SU-DHL-6 (cell line): ENCODE data around the gene APC.
"Not testable (repeated sequence)": the region's sequence is repeated elsewhere in the genome, so short reads cannot be mapped to it uniquely, and the experiment has no call there.

Source experiments
- H2AFZ ChIP-seq: fragments of 200-600 bp; sonication (generic); 2 replicates; pipeline ENCODE4 v1.6.1; 2014; ENCODE audit warnings: low read depth, mild to moderate bottlenecking, moderate library complexity, mixed read lengths, antibody characterized with exemption, low read length; ENCODE audit not compliant: severe bottlenecking
- H3F3A ChIP-seq: fragments of 200-600 bp; shearing (Covaris generic); 2 replicates; pipeline ENCODE4 v1.6.0; 2016; ENCODE audit warnings: antibody characterized with exemption, mild to moderate bottlenecking; ENCODE audit not compliant: insufficient read depth
- H3K27ac ChIP-seq: fragments of 200-600 bp; sonication (generic); 2 replicates; pipeline ENCODE4 v1.5.1; 2016; ENCODE audit warnings: low read depth, mild to moderate bottlenecking, low read length, moderate library complexity, mixed read lengths
- H3K27me3 ChIP-seq: fragments of 200-600 bp; sonication (generic), shearing (Covaris generic); 2 replicates; pipeline ENCODE4 v1.6.0; 2014; ENCODE audit warnings: mild to moderate bottlenecking, low read length
- H3K36me3 ChIP-seq: fragments of 200-600 bp; sonication (generic); 2 replicates; pipeline ENCODE4 v1.6.1; 2014; ENCODE audit warnings: mild to moderate bottlenecking, low read length, mixed read lengths
- H3K4me2 ChIP-seq: fragments of 300-600, 200-600 bp; shearing (Covaris generic), sonication (generic); 2 replicates; pipeline ENCODE4 v1.6.0; 2014; ENCODE audit warnings: low read length, low read depth, mild to moderate bottlenecking; ENCODE audit not compliant: poor library complexity, severe bottlenecking
- H3K4me3 ChIP-seq: fragments of 200-600 bp; sonication (generic); 2 replicates; pipeline ENCODE4 v1.5.1; 2014; ENCODE audit warnings: antibody characterized with exemption, low read length, mild to moderate bottlenecking, mixed read lengths; ENCODE audit not compliant: insufficient read depth, poor library complexity, severe bottlenecking
- H3K79me2 ChIP-seq: fragments of 200-600 bp; sonication (generic); 2 replicates; pipeline ENCODE4 v1.6.1; 2014; ENCODE audit warnings: mild to moderate bottlenecking, low read length, moderate library complexity; ENCODE audit not compliant: insufficient read depth
- H3K9ac ChIP-seq: fragments of 200-600 bp; sonication (generic); 2 replicates; pipeline ENCODE4 v1.7.0; 2014; ENCODE audit warnings: mild to moderate bottlenecking, low read length
- H3K9me2 ChIP-seq: fragments of 200-600 bp; sonication (generic); replicated peaks from 2 replicates; pipeline ENCODE4 v1.6.1; 2014; ENCODE audit warnings: low read length; ENCODE audit not compliant: insufficient read depth
- H3K9me3 ChIP-seq: fragments of 200-600 bp; sonication (generic); 2 replicates; pipeline ENCODE4 v1.6.1; 2014; ENCODE audit warnings: low read length, mixed read lengths; ENCODE audit not compliant: insufficient read depth
- H4K20me1 ChIP-seq: fragments of 200-600 bp; sonication (generic); 2 replicates; pipeline ENCODE4 v1.6.1; 2014; ENCODE audit warnings: low read depth, mild to moderate bottlenecking, antibody characterized with exemption, low read length, moderate library complexity, mixed read lengths
- EZH2phosphoT487 ChIP-seq: fragments of 200-600 bp; sonication (generic), shearing (Covaris generic); conservative IDR thresholded peaks from 2 replicates; pipeline ENCODE4 v1.6.1; 2018; ENCODE audit warnings: mild to moderate bottlenecking, antibody characterized with exemption, low read length, moderate library complexity, mixed read lengths
- TF ChIP-seq, protein P1 (sequence below): fragments of 200-600 bp; sonication (generic); IDR thresholded peaks from one replicate; pipeline ENCODE4 v1.5.1; 2017; ENCODE audit warnings: antibody characterized with exemption, mild to moderate bottlenecking, low read length, moderate library complexity; ENCODE audit not compliant: insufficient read depth, poor library complexity, severe bottlenecking

Gene APC

DNA sequence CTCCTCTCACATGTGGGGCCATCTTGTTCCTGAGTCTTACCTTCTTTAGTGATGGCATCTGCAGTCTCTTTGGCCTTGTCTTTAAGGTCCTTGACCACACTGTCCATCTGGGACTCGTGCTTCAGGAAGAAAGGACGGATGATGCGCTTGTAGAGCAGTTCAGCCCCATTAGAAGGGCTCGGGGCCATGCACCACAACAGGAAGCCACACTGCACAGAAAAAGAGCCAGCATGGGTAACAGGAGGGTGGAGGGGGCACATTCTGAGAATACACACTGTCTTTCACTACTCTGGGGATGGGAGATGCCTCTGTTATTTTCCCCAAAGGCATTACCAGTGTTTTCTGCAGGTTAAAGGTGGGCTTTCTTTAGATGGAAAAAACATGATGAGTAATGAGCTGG is 149.3 kb downstream of the APC start:
- H3K9ac ChIP-seq: no peak overlapping the region
- TF ChIP-seq, protein P1, sequence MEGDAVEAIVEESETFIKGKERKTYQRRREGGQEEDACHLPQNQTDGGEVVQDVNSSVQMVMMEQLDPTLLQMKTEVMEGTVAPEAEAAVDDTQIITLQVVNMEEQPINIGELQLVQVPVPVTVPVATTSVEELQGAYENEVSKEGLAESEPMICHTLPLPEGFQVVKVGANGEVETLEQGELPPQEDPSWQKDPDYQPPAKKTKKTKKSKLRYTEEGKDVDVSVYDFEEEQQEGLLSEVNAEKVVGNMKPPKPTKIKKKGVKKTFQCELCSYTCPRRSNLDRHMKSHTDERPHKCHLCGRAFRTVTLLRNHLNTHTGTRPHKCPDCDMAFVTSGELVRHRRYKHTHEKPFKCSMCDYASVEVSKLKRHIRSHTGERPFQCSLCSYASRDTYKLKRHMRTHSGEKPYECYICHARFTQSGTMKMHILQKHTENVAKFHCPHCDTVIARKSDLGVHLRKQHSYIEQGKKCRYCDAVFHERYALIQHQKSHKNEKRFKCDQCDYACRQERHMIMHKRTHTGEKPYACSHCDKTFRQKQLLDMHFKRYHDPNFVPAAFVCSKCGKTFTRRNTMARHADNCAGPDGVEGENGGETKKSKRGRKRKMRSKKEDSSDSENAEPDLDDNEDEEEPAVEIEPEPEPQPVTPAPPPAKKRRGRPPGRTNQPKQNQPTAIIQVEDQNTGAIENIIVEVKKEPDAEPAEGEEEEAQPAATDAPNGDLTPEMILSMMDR: no peak
- no peak for TF ChIP-seq EZH2phosphoT487
- no peak overlapping the region for H2AFZ ChIP-seq
- H3K9me2 ChIP-seq: no peaks in the 10 kb centered on the region
- H3K79me2 ChIP-seq: no peaks in the 10 kb centered on the region; the same call in 1 of the 2 replicates
- H3F3A ChIP-seq: no peaks in the 10 kb centered on the region
- no peaks in the 10 kb centered on the region for H4K20me1 ChIP-seq
- no peak overlapping the region for H3K27ac ChIP-seq
- no peak overlapping the region for H3K4me3 ChIP-seq
- H3K36me3 ChIP-seq: peaks cover 21% of the 10 kb centered on the region; the same call in 1 of the 2 replicates
- H3K27me3 ChIP-seq: no peaks in the 10 kb centered on the region
- no peaks in the 10 kb centered on the region for H3K9me3 ChIP-seq
- no peak overlapping the region for H3K4me2 ChIP-seq

- not testable (repeated sequence) for H3K79me2 ChIP-seq, H4K20me1 ChIP-seq
- peaks cover 12% of the 10 kb centered on the region for H3K36me3 ChIP-seq
These were observed 154.4 kb downstream of the APC start for GRCh38 chr5:112892066-112892465.

GRCh38 chr5:112892776-112893175 is 155.1 kb downstream of the APC start:
- Histone ChIP-seq H3K9ac (no peak overlapping the region), H4K20me1 (no peaks in the 10 kb centered on the region), H3K4me2 (no peak overlapping the region), H3K9me3 (no peaks in the 10 kb centered on the region), H3F3A (no peaks in the 10 kb centered on the region), H3K4me3 (no peak overlapping the region), H3K27ac (no peak overlapping the region), H3K36me3 (peaks cover 16% of the 10 kb centered on the region), H3K9me2 (no peaks in the 10 kb centered on the region), H2AFZ (no peak overlapping the region), H3K79me2 (peaks cover 14% of the 10 kb centered on the region), H3K27me3 (no peaks in the 10 kb centered on the region)
- TF ChIP-seq, protein P1: no peak
- no peak for TF ChIP-seq EZH2phosphoT487

More at GRCh38 chr5:112892066-112892465, 154.4 kb downstream of the APC start:
- H3K27ac ChIP-seq, H3K27me3 ChIP-seq, H3F3A ChIP-seq, H3K9me2 ChIP-seq, H3K9ac ChIP-seq, H3K9me3 ChIP-seq, H3K4me3 ChIP-seq, H3K4me2 ChIP-seq, H2AFZ ChIP-seq: not testable (repeated sequence)

DNA sequence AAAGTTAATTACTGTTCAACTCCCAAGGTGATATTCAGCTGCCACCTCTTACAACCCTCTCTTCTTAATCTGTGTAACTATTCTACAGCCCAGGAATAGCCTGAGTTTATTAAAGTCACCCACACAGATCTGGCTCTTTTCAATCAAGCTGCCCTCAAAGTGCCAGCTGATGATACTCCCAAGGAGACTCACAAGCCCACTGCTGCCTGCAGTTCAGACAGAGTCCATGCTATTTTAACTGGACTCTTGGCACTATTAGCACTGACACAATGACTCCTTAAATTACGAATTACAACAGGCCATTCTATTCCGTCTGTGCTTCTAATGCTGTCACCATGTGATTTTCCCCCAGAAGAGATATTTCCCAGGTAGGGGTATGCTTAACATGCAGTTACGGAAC is 158.0 kb downstream of the APC start:
- no peaks in the 10 kb centered on the region for H3K27me3 ChIP-seq
- H3K36me3 ChIP-seq: peaks cover 22% of the 10 kb centered on the region
- no peaks in the 10 kb centered on the region for H3K9me3 ChIP-seq
- TF ChIP-seq, protein P1: no peak
- TF ChIP-seq EZH2phosphoT487: no peak
- H3K4me2 ChIP-seq: no peak overlapping the region
- no peak overlapping the region for H3K4me3 ChIP-seq
- no peak overlapping the region for H2AFZ ChIP-seq
- H3K9me2 ChIP-seq: no peaks in the 10 kb centered on the region
- no peak overlapping the region for H3K9ac ChIP-seq
- H3K79me2 ChIP-seq: peaks cover 14% of the 10 kb centered on the region
- H3F3A ChIP-seq: peaks cover 7% of the 10 kb centered on the region; the same call in 1 of the 2 replicates
- no peaks in the 10 kb centered on the region for H4K20me1 ChIP-seq
- H3K27ac ChIP-seq: no peak overlapping the region
